Peyer's patch (tissue), 4 donors: ENCODE results near the gene IQCK. TPM values are rescaled to one million over a fixed set of nuclear protein-coding genes. Genes with fewer than 3 reads are reported as not detected.

Experiments
- DNase-seq, 3 donors: peaks; one replicate each; pipeline ENCODE4 v3.0.0-alpha.2; 2017 to 2019
- H3K27ac ChIP-seq, 4 donors: fragments of 200-600 bp; sonication (generic); one replicate each; pipeline ENCODE4 v1.5.1; 2016 to 2019
- H3K27me3 ChIP-seq, 2 donors: fragments of 200-600 bp; sonication (generic); one replicate each; pipeline ENCODE4 v1.5.1; 2019
- H3K36me3 ChIP-seq, 3 donors: fragments of 200-600 bp; sonication (generic); one replicate each; pipeline ENCODE4 v1.5.1; 2016 to 2019
- H3K4me1 ChIP-seq, 4 donors: fragments of 200-600 bp; sonication (generic); one replicate each; pipeline ENCODE4 v1.5.1; 2016 to 2019
- H3K4me3 ChIP-seq, 4 donors: fragments of 200-600 bp; sonication (generic); 1 replicate in 3 of 4; 2 replicates in 1 of 4; pipeline ENCODE4 v1.5.1; 2016 to 2019; ENCODE audit warnings: mild to moderate bottlenecking in 1 of 4
- H3K9me3 ChIP-seq, 4 donors: fragments of 200-600 bp; sonication (generic); one replicate each; pipeline ENCODE4 v1.5.1; 2016 to 2019; ENCODE audit warnings: mild to moderate bottlenecking in 1 of 4
- CTCF ChIP-seq, 6 experiments: fragments of 450-650 bp in 4 of 6; fragments of 200-600 bp in 2 of 6; sonication (generic) in 1 of 6; IDR thresholded peaks; one replicate each; pipeline ENCODE4 v1.5.1; 2017 to 2019; ENCODE audit warnings: antibody characterized with exemption in 6 of 6, mild to moderate bottlenecking in 3 of 6, moderate library complexity in 1 of 6
- POLR2A ChIP-seq, 2 donors: fragments of 450-650 bp; IDR thresholded peaks; one replicate each; pipeline ENCODE4 v1.5.1; 2017; ENCODE audit warnings: antibody characterized with exemption in 2 of 2, mild to moderate bottlenecking in 2 of 2, moderate library complexity in 2 of 2
- total RNA-seq, 4 donors: library from RNA; depleted of rRNA; stranded (reverse); fragments of >200 nt; gene quantifications; one replicate each; pipeline ENCODE4 v1.1.0, GENCODE V29; 2016

The IQCK gene
- total RNA-seq, 4 donors from 2014 or later, result 8.2 to 42.9 (median 10.3) TPM

- no peak for DNase-seq
- H3K4me3 ChIP-seq, result no peak overlapping the region
- no peaks in the 10 kb centered on the region for H3K9me3 ChIP-seq
- no peaks in the 10 kb centered on the region for H3K36me3 ChIP-seq
- no peak overlapping the region for H3K27ac ChIP-seq
- no peaks in the 10 kb centered on the region for H3K4me1 ChIP-seq
- no peaks in the 10 kb centered on the region for H3K27me3 ChIP-seq
- no peak for TF ChIP-seq CTCF (IDR thresholded peaks at IDR 0.05)
- TF ChIP-seq POLR2A (IDR thresholded peaks at IDR 0.05), result no peak
Observed at GRCh38 chr16:19749571-19750080, 31.6 kb downstream of the IQCK start.

- no peak overlapping the region for H3K27ac ChIP-seq
- H3K9me3 ChIP-seq, result no peaks in the 10 kb centered on the region
- H3K4me3 ChIP-seq, result no peak overlapping the region
- H3K36me3 ChIP-seq, result no peaks in the 10 kb centered on the region
- H3K27me3 ChIP-seq, result no peaks in the 10 kb centered on the region
- TF ChIP-seq CTCF (IDR thresholded peaks at IDR 0.05) (no peak), POLR2A (IDR thresholded peaks at IDR 0.05) (no peak)
- H3K4me1 ChIP-seq, result no peaks in the 10 kb centered on the region
- no peak for DNase-seq
Observed at GRCh38 chr16:19751478-19752385, 33.7 kb downstream of the IQCK start.

DNA sequence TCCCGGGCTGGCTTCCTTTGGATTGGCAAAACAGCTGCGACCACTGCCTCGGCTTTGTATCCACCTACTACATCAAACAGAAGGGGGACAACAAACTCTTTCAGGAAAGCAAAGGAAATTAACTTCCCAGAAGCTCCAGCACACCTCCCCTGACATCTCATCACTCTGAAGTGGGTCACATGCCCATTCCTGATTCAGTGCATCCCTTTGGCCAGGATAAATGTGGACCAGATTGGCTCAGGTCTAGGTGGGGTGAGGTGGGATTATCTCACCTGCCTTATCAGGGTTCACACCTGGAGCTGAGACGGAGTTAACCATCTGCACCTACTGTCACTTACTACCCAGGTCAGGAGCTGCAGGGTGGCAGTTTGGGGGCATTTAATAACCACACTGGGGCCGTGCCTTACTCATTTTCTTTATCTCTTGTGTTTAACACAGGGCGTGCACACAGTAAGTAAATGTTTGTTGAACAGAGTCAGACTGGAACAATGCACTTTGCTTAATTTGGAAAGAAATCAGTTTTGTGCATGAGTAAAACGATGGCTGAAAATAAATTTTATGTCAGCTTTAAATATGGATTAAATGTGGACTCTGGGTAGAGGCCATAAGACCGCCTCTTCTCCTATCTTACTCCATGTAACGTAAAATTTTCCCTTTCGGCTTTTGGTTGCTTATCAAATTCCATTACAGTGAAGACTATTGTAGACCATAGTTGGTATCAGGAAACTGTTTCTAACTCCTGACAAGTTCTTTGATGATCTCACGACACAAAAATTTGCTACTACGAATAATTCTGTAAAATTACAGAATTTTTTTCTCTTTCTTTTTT, 36.0 kb downstream of the IQCK start:
- Histone ChIP-seq H3K27me3 (no peaks in the 10 kb centered on the region), H3K27ac (no peak overlapping the region), H3K4me1 (peaks cover 0 to 8% (median 0%) of the 10 kb centered on the region in 4 donors)

GRCh38 chr16:19754644-19755036, 36.6 kb downstream of the IQCK start:
- TF ChIP-seq CTCF (IDR thresholded peaks at IDR 0.05) (no peak), POLR2A (IDR thresholded peaks at IDR 0.05) (no peak)
- Histone ChIP-seq H3K27ac (peak overlapping the region in 1 of 4 donors; percentile 19), H3K36me3 (no peaks in the 10 kb centered on the region), H3K9me3 (no peaks in the 10 kb centered on the region), H3K4me1 (peaks cover 0 to 8% (median 0%) of the 10 kb centered on the region in 4 donors), H3K27me3 (no peaks in the 10 kb centered on the region), H3K4me3 (no peak overlapping the region)
- no peak for DNase-seq

More for the DNA sequence above, 36.0 kb downstream of the IQCK start:
- no peaks in the 10 kb centered on the region for H3K9me3 ChIP-seq
- no peak overlapping the region for H3K4me3 ChIP-seq
- H3K36me3 ChIP-seq, result no peaks in the 10 kb centered on the region
- TF ChIP-seq POLR2A (IDR thresholded peaks at IDR 0.05) (no peak), CTCF (IDR thresholded peaks at IDR 0.05) (no peak)
- no peak for DNase-seq

- Histone ChIP-seq H3K4me3 (no peak overlapping the region), H3K4me1 (peaks cover 0 to 8% (median 0%) of the 10 kb centered on the region in 4 donors), H3K27me3 (no peaks in the 10 kb centered on the region), H3K27ac (peak overlapping the region in 1 of 4 donors; percentile 19), H3K36me3 (no peaks in the 10 kb centered on the region), H3K9me3 (no peaks in the 10 kb centered on the region)
- no peak for DNase-seq
- TF ChIP-seq CTCF (IDR thresholded peaks at IDR 0.05), result no peak
- TF ChIP-seq POLR2A (IDR thresholded peaks at IDR 0.05), result no peak
Observed at GRCh38 chr16:19755268-19755667, 37.2 kb downstream of the IQCK start.
